GM23338 (cell line): ENCODE measurements around the gene UBE3A. TPM values are rescaled to one million over a fixed set of nuclear protein-coding genes. Genes with fewer than 3 reads are reported as not detected.

Source experiments
- ATAC-seq: fragments of 200-7000 bp; cut with Tn5 transposase; 3 replicates; pipeline ENCODE4 v1.9.1; 2020
- DNase-seq: peaks from one replicate; pipeline ENCODE4 v3.0.0-alpha.2; 2015; ENCODE audit warnings: low spot score
- H2AFZ ChIP-seq: fragments of 200-600 bp; sonication (generic); 2 replicates; pipeline ENCODE4 v1.8.0; 2016; ENCODE audit warnings: antibody characterized with exemption, mild to moderate bottlenecking, moderate library complexity
- H3F3A ChIP-seq: fragments of 200-600 bp; sonication (generic); replicated peaks from 2 replicates; pipeline ENCODE4 v1.8.0; 2017; ENCODE audit warnings: antibody characterized with exemption, mixed run types, low read depth
- H3K27ac ChIP-seq: fragments of 200-600 bp; sonication (generic); 2 replicates; pipeline ENCODE4 v1.6.1; 2016; ENCODE audit warnings: low read depth
- H3K27me3 ChIP-seq: fragments of 200-600 bp; sonication (generic); 2 replicates; pipeline ENCODE4 v1.8.0; 2016; ENCODE audit warnings: mild to moderate bottlenecking, mixed run types, moderate library complexity; ENCODE audit not compliant: insufficient read depth
- H3K36me3 ChIP-seq: fragments of 200-600 bp; sonication (generic); 2 replicates; pipeline ENCODE4 v1.8.0; 2016; ENCODE audit warnings: mild to moderate bottlenecking; ENCODE audit not compliant: insufficient read depth
- H3K4me1 ChIP-seq: fragments of 200-600 bp; sonication (generic); 2 replicates; pipeline ENCODE4 v1.8.0; 2016; ENCODE audit warnings: mild to moderate bottlenecking, moderate library complexity; ENCODE audit not compliant: insufficient read depth
- H3K4me2 ChIP-seq: fragments of 200-600 bp; sonication (generic); 2 replicates; pipeline ENCODE4 v1.7.1; 2017; ENCODE audit warnings: mixed run types
- H3K4me3 ChIP-seq: fragments of 200-600 bp; sonication (generic); 2 replicates; pipeline ENCODE4 v1.6.1; 2016; ENCODE audit warnings: mixed run types
- H3K79me2 ChIP-seq: fragments of 200-600 bp; sonication (generic); replicated peaks from 2 replicates; pipeline ENCODE4 v1.8.0; 2017; ENCODE audit warnings: mild to moderate bottlenecking; ENCODE audit not compliant: insufficient read depth
- H3K9me2 ChIP-seq: fragments of 200-600 bp; sonication (generic); 2 replicates; pipeline ENCODE4 v1.8.0; 2017; ENCODE audit not compliant: insufficient read depth
- H4K20me1 ChIP-seq: fragments of 200-600 bp; sonication (generic); replicated peaks from 2 replicates; pipeline ENCODE4 v1.8.0; 2017; ENCODE audit warnings: mild to moderate bottlenecking; ENCODE audit not compliant: insufficient read depth
- H3K27ac Mint-ChIP-seq: 2 replicates; pipeline ENCODE4 v1.8.0; 2020; ENCODE audit warnings: inconsistent platforms, mild to moderate bottlenecking, moderate library complexity, mixed read lengths
- H3K27me3 Mint-ChIP-seq: 3 replicates; pipeline ENCODE4 v1.8.0; 2022; ENCODE audit warnings: low read depth, mild to moderate bottlenecking, moderate library complexity, mixed read lengths, inconsistent platforms; ENCODE audit not compliant: insufficient read depth, poor library complexity
- H3K36me3 Mint-ChIP-seq: 3 replicates; pipeline ENCODE4 v1.8.0; 2021; ENCODE audit warnings: low read depth, mild to moderate bottlenecking, inconsistent platforms, moderate library complexity, mixed read lengths
- H3K4me1 Mint-ChIP-seq: 3 replicates; pipeline ENCODE4 v1.8.0; 2020; ENCODE audit warnings: mild to moderate bottlenecking, inconsistent platforms, mixed read lengths
- H3K4me3 Mint-ChIP-seq: 3 replicates; pipeline ENCODE4 v1.8.0; 2021; ENCODE audit warnings: moderate library complexity, mild to moderate bottlenecking, inconsistent platforms, mixed read lengths
- H3K9me3 Mint-ChIP-seq: 3 replicates; pipeline ENCODE4 v1.8.0; 2020; ENCODE audit warnings: moderate library complexity, mild to moderate bottlenecking, inconsistent platforms, mixed read lengths
- CREB1 ChIP-seq: fragments of 250-450 bp; sonication (Bioruptor Pico); IDR thresholded peaks from 2 replicates; pipeline ENCODE4 v1.5.0; 2020; ENCODE audit warnings: low read depth, mild to moderate bottlenecking, moderate library complexity
- EZH2 ChIP-seq: fragments of 200-600 bp; sonication (generic); IDR thresholded peaks from one replicate; pipeline ENCODE4 v1.8.0; 2017; ENCODE audit warnings: antibody characterized with exemption, mild to moderate bottlenecking, low read depth; ENCODE audit not compliant: unreplicated experiment
- POLR2AphosphoS5 ChIP-seq: IDR thresholded peaks from 2 replicates; pipeline ENCODE4 v1.6.1; 2016; ENCODE audit warnings: antibody characterized with exemption, low read depth
- ZNF114 ChIP-seq: fragments of 250-450 bp; sonication (Bioruptor Pico); IDR thresholded peaks from 2 replicates; pipeline ENCODE4 v1.5.0; 2020; ENCODE audit warnings: mild to moderate bottlenecking, moderate library complexity
- ZNF331 ChIP-seq: fragments of 250-450 bp; sonication (Bioruptor Pico); IDR thresholded peaks from 2 replicates; pipeline ENCODE4 v1.5.0; 2020; ENCODE audit warnings: low read depth, mild to moderate bottlenecking, moderate library complexity
- long read RNA-seq: library from polyadenylated mRNA; unstranded; transcript quantifications from one replicate; pipeline ENCODE4 v2.0.0, GENCODE V29; 2020; ENCODE audit not compliant: unreplicated experiment
- polyA plus RNA-seq: library from polyadenylated mRNA; unstranded; fragments of >200 nt; fragmentation: Nextera tagmentation; extraction: Ambion mirVana; gene quantifications from 2 replicates; pipeline ENCODE4 v1.2.1, GENCODE V29; 2016
- total RNA-seq: library from RNA; depleted of rRNA; stranded (reverse); fragments of >200 nt; shearing (Covaris generic); gene quantifications from 2 replicates; pipeline ENCODE4 v1.2.3, GENCODE V29; 2014; rRNA removed
- TF ChIP-seq, protein P1 (sequence below), 2 experiments: fragments of 200-600 bp in 1 of 2; sonication (generic) in 1 of 2; conservative IDR thresholded peaks; 2 replicates each; pipeline versions ENCODE4 v1.5.1 to v1.6.1; 2016 to 2017; ENCODE audit warnings: antibody characterized with exemption in 2 of 2, low read depth in 2 of 2, mild to moderate bottlenecking in 2 of 2, moderate library complexity in 1 of 2
- TF ChIP-seq, protein P2 (sequence below): IDR thresholded peaks from one replicate; pipeline ENCODE4 v1.6.1; 2018; ENCODE audit warnings: antibody characterized with exemption; ENCODE audit not compliant: unreplicated experiment

UBE3A gene
- total RNA-seq, result 85.1 and 96.1 TPM in 2 replicates
- polyA plus RNA-seq, result 145 and 150 TPM in 2 replicates
- long read RNA-seq, full-length matches to known transcripts, result 4 of 44 reads
- long read RNA-seq, partial matches to known transcripts, result 31 of 44 reads
- long read RNA-seq, other reads (novel, unspliced or antisense), result 9 of 44 reads

DNA sequence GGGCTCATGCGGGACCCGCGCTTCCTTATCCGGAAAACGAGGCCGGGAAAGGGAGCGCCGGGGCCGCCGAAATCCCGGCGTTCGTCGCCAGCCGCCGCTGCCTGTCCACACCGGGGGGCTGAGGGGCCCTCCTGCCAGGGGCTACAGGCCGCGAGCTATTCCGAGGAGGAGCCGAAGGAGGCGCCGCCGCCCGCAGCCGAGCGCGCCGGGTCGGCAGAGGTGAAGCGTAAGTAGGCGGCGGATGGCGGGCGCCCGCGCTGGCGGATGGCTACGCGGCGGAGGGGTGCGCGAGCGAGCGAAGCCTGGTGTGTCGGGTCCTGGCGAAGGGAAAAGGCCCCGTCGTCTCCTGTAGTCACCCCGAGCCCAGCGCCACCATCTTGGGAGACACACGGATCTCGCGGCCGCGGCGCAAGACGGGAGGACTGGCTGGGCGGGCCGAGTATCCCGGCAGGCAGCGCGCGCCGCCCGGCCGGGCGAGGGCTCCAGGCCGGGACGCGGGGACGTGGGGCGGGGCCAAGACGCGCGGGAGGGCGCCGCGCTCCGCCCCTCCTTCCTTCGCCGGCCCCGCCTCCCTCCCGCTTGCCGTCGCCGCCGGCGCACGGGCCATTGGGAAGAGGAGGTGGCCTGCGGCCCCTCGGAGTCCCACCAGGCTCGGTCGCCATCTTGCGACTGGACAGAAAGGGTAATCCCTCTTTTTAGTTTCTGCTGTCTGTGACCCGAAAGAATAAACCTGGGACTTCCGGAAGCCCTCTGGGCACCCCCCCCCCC, at the start of gene UBE3A:
Gene UBE3A (minus strand): TSS at position 424 of the 768 bp plus-strand sequence. CDS start 29,917 bp downstream, outside the sequence.
- Mint-ChIP-seq H3K27ac (peak within 1 kb of the TSS; percentile 96), H3K4me1 (peaks cover 20% of the 10 kb centered on the region), H3K4me3 (peak within 1 kb of the TSS; percentile 97), H3K36me3 (no peaks in the 10 kb centered on the region; the same call in 1 of the 3 replicates), H3K9me3 (no peaks in the 10 kb centered on the region), H3K27me3 (peaks cover 4% of the 10 kb centered on the region)
- peaks cover 40% of the 10 kb centered on the region for H4K20me1 ChIP-seq
- TF ChIP-seq, protein P1, sequence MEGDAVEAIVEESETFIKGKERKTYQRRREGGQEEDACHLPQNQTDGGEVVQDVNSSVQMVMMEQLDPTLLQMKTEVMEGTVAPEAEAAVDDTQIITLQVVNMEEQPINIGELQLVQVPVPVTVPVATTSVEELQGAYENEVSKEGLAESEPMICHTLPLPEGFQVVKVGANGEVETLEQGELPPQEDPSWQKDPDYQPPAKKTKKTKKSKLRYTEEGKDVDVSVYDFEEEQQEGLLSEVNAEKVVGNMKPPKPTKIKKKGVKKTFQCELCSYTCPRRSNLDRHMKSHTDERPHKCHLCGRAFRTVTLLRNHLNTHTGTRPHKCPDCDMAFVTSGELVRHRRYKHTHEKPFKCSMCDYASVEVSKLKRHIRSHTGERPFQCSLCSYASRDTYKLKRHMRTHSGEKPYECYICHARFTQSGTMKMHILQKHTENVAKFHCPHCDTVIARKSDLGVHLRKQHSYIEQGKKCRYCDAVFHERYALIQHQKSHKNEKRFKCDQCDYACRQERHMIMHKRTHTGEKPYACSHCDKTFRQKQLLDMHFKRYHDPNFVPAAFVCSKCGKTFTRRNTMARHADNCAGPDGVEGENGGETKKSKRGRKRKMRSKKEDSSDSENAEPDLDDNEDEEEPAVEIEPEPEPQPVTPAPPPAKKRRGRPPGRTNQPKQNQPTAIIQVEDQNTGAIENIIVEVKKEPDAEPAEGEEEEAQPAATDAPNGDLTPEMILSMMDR (conservative IDR thresholded peaks at IDR 0.05; ENCODE audit: low read depth in 2 of 2), result peak in 1 of 2 experiments; percentile 38; a peak in 2 of 4 replicates
- TF ChIP-seq POLR2AphosphoS5 (peak; percentile 85), EZH2 (no peak)
- TF ChIP-seq, protein P2, sequence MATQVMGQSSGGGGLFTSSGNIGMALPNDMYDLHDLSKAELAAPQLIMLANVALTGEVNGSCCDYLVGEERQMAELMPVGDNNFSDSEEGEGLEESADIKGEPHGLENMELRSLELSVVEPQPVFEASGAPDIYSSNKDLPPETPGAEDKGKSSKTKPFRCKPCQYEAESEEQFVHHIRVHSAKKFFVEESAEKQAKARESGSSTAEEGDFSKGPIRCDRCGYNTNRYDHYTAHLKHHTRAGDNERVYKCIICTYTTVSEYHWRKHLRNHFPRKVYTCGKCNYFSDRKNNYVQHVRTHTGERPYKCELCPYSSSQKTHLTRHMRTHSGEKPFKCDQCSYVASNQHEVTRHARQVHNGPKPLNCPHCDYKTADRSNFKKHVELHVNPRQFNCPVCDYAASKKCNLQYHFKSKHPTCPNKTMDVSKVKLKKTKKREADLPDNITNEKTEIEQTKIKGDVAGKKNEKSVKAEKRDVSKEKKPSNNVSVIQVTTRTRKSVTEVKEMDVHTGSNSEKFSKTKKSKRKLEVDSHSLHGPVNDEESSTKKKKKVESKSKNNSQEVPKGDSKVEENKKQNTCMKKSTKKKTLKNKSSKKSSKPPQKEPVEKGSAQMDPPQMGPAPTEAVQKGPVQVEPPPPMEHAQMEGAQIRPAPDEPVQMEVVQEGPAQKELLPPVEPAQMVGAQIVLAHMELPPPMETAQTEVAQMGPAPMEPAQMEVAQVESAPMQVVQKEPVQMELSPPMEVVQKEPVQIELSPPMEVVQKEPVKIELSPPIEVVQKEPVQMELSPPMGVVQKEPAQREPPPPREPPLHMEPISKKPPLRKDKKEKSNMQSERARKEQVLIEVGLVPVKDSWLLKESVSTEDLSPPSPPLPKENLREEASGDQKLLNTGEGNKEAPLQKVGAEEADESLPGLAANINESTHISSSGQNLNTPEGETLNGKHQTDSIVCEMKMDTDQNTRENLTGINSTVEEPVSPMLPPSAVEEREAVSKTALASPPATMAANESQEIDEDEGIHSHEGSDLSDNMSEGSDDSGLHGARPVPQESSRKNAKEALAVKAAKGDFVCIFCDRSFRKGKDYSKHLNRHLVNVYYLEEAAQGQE, result no peak
- DNase-seq (peak; percentile 95), ATAC-seq (peak; percentile 91)
- no peaks in the 10 kb centered on the region for H3K9me2 ChIP-seq
- peak within 1 kb of the TSS; percentile 97 for H2AFZ ChIP-seq
- peaks cover 13% of the 10 kb centered on the region for H3K4me1 ChIP-seq
- peak within 1 kb of the TSS; percentile 98 for H3K4me2 ChIP-seq
- H3K27me3 ChIP-seq, result no peaks in the 10 kb centered on the region
- H3F3A ChIP-seq, result no peaks in the 10 kb centered on the region
- peak within 1 kb of the TSS; percentile 99 for H3K27ac ChIP-seq
- no peaks in the 10 kb centered on the region for H3K36me3 ChIP-seq
- peak within 1 kb of the TSS; percentile 92 for H3K4me3 ChIP-seq
- peaks cover 44% of the 10 kb centered on the region for H3K79me2 ChIP-seq

DNA sequence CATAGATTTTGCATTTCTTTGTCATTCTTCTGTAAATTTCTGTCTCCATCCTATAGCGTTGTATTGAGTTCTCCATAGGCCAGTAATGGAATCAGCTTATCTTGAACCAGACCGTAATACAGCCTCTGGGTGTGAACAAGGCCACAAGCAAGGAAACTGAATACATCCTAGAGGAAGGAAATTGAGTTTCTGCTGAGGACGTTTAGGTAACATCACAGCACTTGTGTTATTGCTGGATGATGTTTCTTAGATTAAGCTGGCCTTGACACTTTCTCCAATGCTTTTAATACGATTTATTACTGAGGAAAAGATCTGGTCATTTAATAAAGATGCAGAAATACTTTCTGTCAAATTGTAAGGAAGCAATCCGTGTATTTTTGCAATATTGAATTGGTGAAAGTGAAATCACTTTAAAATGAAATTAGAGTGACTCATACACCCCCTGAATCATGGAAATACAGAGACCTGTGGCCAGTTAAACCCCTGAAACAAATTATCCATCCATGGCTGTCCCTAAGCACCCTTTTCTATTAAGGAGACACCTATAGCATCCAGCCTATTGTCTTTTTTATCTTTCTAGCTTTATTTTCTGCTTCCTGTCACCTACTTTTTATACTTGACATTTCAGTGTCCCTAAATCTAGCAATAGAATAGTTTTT, 48.5 kb upstream of the UBE3A start:
- no peak overlapping the region for H3K4me2 ChIP-seq
- peaks cover 8% of the 10 kb centered on the region; the same call in 2 of the 3 replicates for H3K4me1 Mint-ChIP-seq
- no peak overlapping the region for H3K4me3 ChIP-seq
- no peak overlapping the region for H3K27ac Mint-ChIP-seq
- no peaks in the 10 kb centered on the region for H3K79me2 ChIP-seq
- DNase-seq, result no peak
- peaks cover 11% of the 10 kb centered on the region for H3K9me3 Mint-ChIP-seq
- no peaks in the 10 kb centered on the region for H3F3A ChIP-seq
- peaks cover 3% of the 10 kb centered on the region; the same call in 1 of the 3 replicates for H3K36me3 Mint-ChIP-seq
- no peaks in the 10 kb centered on the region for H3K9me2 ChIP-seq
- no peak overlapping the region for H3K27ac ChIP-seq
- H4K20me1 ChIP-seq, result no peaks in the 10 kb centered on the region
- no peak for ATAC-seq
- H3K4me3 Mint-ChIP-seq, result no peak overlapping the region
- H3K4me1 ChIP-seq, result no peaks in the 10 kb centered on the region
- H3K36me3 ChIP-seq, result no peaks in the 10 kb centered on the region
- peaks cover 3% of the 10 kb centered on the region for H3K27me3 Mint-ChIP-seq
- H2AFZ ChIP-seq, result no peak overlapping the region
- no peaks in the 10 kb centered on the region for H3K27me3 ChIP-seq
- TF ChIP-seq ZNF331 (no peak), ZNF114 (CRISPR knock-in tag) (no peak), CREB1 (CRISPR knock-in tag) (no peak), EZH2 (no peak)
